H1 (cell line): ENCODE measurements around the gene ANKRD17. TPM values are rescaled to one million over a fixed set of nuclear protein-coding genes. Genes with fewer than 3 reads are reported as not detected.

Experiments used
- CTCF ChIA-PET: fragments of 300-600 bp; sonication (Branson Sonifier 250); formaldehyde crosslinking; loops from one replicate; lab custom pipeline; 2021; ENCODE audit not compliant: partially characterized antibody; lab: Charles Lee
- POLR2A ChIA-PET: fragments of 300-600 bp; sonication (Branson Sonifier 250); formaldehyde crosslinking; loops from one replicate; lab custom pipeline; 2021; ENCODE audit warnings: inconsistent platforms; ENCODE audit not compliant: partially characterized antibody; lab: Charles Lee
- DNase-seq, 2 experiments: peaks; one replicate each; pipeline versions ENCODE4 v3.0.0 to v3.0.0-alpha.2; 2010 to 2022; ENCODE audit warnings: low spot score in 2 of 2, low read depth in 1 of 2, mixed read lengths in 1 of 2
- FAIRE-seq: peaks from 2 replicates; lab custom pipeline; 2011; peaks lifted over from hg19 to GRCh38; lab: Jason Lieb, UNC
- H2AFZ ChIP-seq: 2 replicates; pipeline ENCODE4 v1.8.1; 2012; ENCODE audit warnings: low read length, inconsistent platforms
- H2AK5ac ChIP-seq: 2 replicates; pipeline ENCODE4 v1.6.1; 2013; ENCODE audit warnings: low read depth, low read length
- H2BK120ac ChIP-seq: replicated peaks from 2 replicates; pipeline ENCODE3; 2013; ENCODE audit warnings: low read depth, low read length, inconsistent platforms
- H2BK12ac ChIP-seq: 2 replicates; pipeline ENCODE4 v1.6.1; 2013; ENCODE audit warnings: low read depth, low read length
- H2BK15ac ChIP-seq: 2 replicates; pipeline ENCODE4 v1.6.1; 2013; ENCODE audit warnings: low read length
- H2BK20ac ChIP-seq: 2 replicates; pipeline ENCODE4 v1.6.1; 2013; ENCODE audit warnings: low read length
- H2BK5ac ChIP-seq: 2 replicates; pipeline ENCODE4 v1.6.1; 2013; ENCODE audit warnings: low read depth, low read length
- H3K14ac ChIP-seq: 2 replicates; pipeline ENCODE4 v1.6.1; 2013; ENCODE audit warnings: inconsistent platforms; ENCODE audit not compliant: insufficient read length
- H3K18ac ChIP-seq: 2 replicates; pipeline ENCODE4 v1.6.1; 2013; ENCODE audit warnings: low read length; ENCODE audit errors: extremely low read depth
- H3K23ac ChIP-seq: 2 replicates; pipeline ENCODE4 v1.6.1; 2013; ENCODE audit warnings: inconsistent platforms; ENCODE audit not compliant: insufficient read length
- H3K23me2 ChIP-seq: 2 replicates; pipeline ENCODE4 v1.6.1; 2013; ENCODE audit warnings: low read depth, low read length
- H3K27ac ChIP-seq: 2 replicates; pipeline ENCODE4 v1.6.1; 2011; ENCODE audit warnings: low read depth, low read length, inconsistent platforms
- H3K27me3 ChIP-seq, 4 experiments: replicated peaks in 1 of 4; 1 replicate in 1 of 4; 2 replicates in 3 of 4; pipeline versions ENCODE4 v1.6.1 to v1.8.1; 2011 to 2013; ENCODE audit warnings: low read length in 3 of 4, mild to moderate bottlenecking in 3 of 4, inconsistent platforms in 2 of 4, mixed read lengths in 2 of 4, moderate library complexity in 1 of 4; ENCODE audit not compliant: control insufficient read depth in 3 of 4, insufficient read depth in 3 of 4; ENCODE audit errors: extremely low read depth in 1 of 4
- H3K36me3 ChIP-seq, 4 experiments: 2 replicates each; pipeline versions ENCODE4 v1.6.1 to v1.8.1; 2011 to 2013; ENCODE audit warnings: mild to moderate bottlenecking in 4 of 4, low read length in 3 of 4, moderate library complexity in 2 of 4, control low read depth in 1 of 4, inconsistent platforms in 1 of 4; ENCODE audit not compliant: insufficient read depth in 4 of 4, control insufficient read depth in 2 of 4
- H3K4ac ChIP-seq: replicated peaks from 2 replicates; pipeline ENCODE3; 2013; ENCODE audit warnings: low read length, low read depth, mixed read lengths, inconsistent platforms; ENCODE audit not compliant: insufficient read length
- H3K4me1 ChIP-seq, 4 experiments: replicated peaks in 1 of 4; 1 replicate in 1 of 4; 2 replicates in 3 of 4; pipeline versions ENCODE4 v1.6.1 to v1.8.1; 2011 to 2013; ENCODE audit warnings: low read length in 3 of 4, inconsistent platforms in 2 of 4, mixed read lengths in 1 of 4; ENCODE audit not compliant: insufficient read depth in 4 of 4, control insufficient read depth in 3 of 4
- H3K4me2 ChIP-seq, 2 experiments: 2 replicates each; pipeline versions ENCODE4 v1.6.1 to v1.8.1; 2011 to 2013; ENCODE audit warnings: low read depth in 2 of 2, low read length in 2 of 2, control low read depth in 1 of 2, inconsistent platforms in 1 of 2, mild to moderate bottlenecking in 1 of 2; ENCODE audit not compliant: insufficient read depth in 1 of 2
- H3K4me3 ChIP-seq, 4 experiments: fragments of 200-600, 300-600 bp in 1 of 4; sonication (generic), shearing (Covaris generic), sonication (Bioruptor Twin) in 1 of 4; 2 replicates each; pipeline versions ENCODE4 v1.5.1 to v1.8.1; 2011 to 2016; ENCODE audit warnings: low read length in 4 of 4, low read depth in 3 of 4, control low read depth in 2 of 4, inconsistent platforms in 2 of 4, mild to moderate bottlenecking in 2 of 4, mixed read lengths in 1 of 4, moderate library complexity in 1 of 4; ENCODE audit not compliant: insufficient read depth in 2 of 4; ENCODE audit errors: extremely low read depth in 1 of 4
- H3K56ac ChIP-seq: replicated peaks from 2 replicates; pipeline ENCODE3; 2013; ENCODE audit warnings: low read depth, mild to moderate bottlenecking, mixed read lengths, low read length, inconsistent platforms; ENCODE audit not compliant: insufficient read length
- H3K79me1 ChIP-seq: 2 replicates; pipeline ENCODE4 v1.6.1; 2013; ENCODE audit warnings: low read depth, low read length, control low read depth
- H3K79me2 ChIP-seq, 2 experiments: 2 replicates each; pipeline versions ENCODE4 v1.6.1 to v1.8.1; 2012 to 2013; ENCODE audit warnings: low read length in 2 of 2, mild to moderate bottlenecking in 2 of 2, inconsistent platforms in 1 of 2; ENCODE audit not compliant: insufficient read depth in 2 of 2, control insufficient read depth in 1 of 2
- H3K9ac ChIP-seq, 4 experiments: replicated peaks in 1 of 4; 1 replicate in 1 of 4; 2 replicates in 3 of 4; pipeline versions ENCODE4 v1.6.1 to v1.8.1; 2011 to 2013; ENCODE audit warnings: low read depth in 3 of 4, low read length in 3 of 4, control low read depth in 2 of 4, mild to moderate bottlenecking in 2 of 4, moderate library complexity in 2 of 4, inconsistent platforms in 1 of 4; ENCODE audit errors: extremely low read depth in 1 of 4
- H3K9me3 ChIP-seq, 2 experiments: 2 replicates each; pipeline versions ENCODE4 v1.6.1 to v1.8.1; 2012 to 2013; ENCODE audit warnings: mild to moderate bottlenecking in 2 of 2, moderate library complexity in 2 of 2, control low read depth in 1 of 2, inconsistent platforms in 1 of 2, low read depth in 1 of 2, low read length in 1 of 2, mixed read lengths in 1 of 2; ENCODE audit not compliant: insufficient read depth in 2 of 2
- H4K20me1 ChIP-seq, 2 experiments: replicated peaks in 1 of 2; 2 replicates each; pipeline versions ENCODE3 to v1.8.1; 2011 to 2013; ENCODE audit warnings: inconsistent platforms in 2 of 2, low read length in 2 of 2, mild to moderate bottlenecking in 1 of 2; ENCODE audit not compliant: insufficient read depth in 2 of 2, control insufficient read depth in 1 of 2
- H4K5ac ChIP-seq: 2 replicates; pipeline ENCODE4 v1.6.1; 2013; ENCODE audit warnings: low read length, low read depth, mixed read lengths, inconsistent platforms; ENCODE audit not compliant: insufficient read length
- H4K8ac ChIP-seq: 2 replicates; pipeline ENCODE4 v1.8.0; 2013; ENCODE audit warnings: mild to moderate bottlenecking, moderate library complexity, low read length, inconsistent platforms; ENCODE audit not compliant: insufficient read depth; ENCODE audit errors: extremely low read depth
- H4K91ac ChIP-seq: replicated peaks from 2 replicates; pipeline ENCODE3; 2013; ENCODE audit warnings: low read length, mixed read lengths, inconsistent platforms; ENCODE audit not compliant: insufficient read length
- ASH2L ChIP-seq: fragments of 200-600, 300-600 bp; sonication (generic); IDR thresholded peaks from one replicate; pipeline ENCODE4 v1.7.1; 2017; ENCODE audit warnings: low read length
- CREB1 ChIP-seq: IDR thresholded peaks from 2 replicates; pipeline ENCODE4 v1.6.1; 2012; ENCODE audit warnings: inconsistent platforms
- HDAC6 ChIP-seq: IDR thresholded peaks from one replicate; pipeline ENCODE4 v1.7.1; 2012; ENCODE audit warnings: low read depth, mild to moderate bottlenecking, inconsistent platforms, low read length, moderate library complexity
- JUND ChIP-seq: IDR thresholded peaks from 2 replicates; pipeline ENCODE4 v1.6.1; 2011; ENCODE audit warnings: mild to moderate bottlenecking, improper control_type of control experiment, low read length
- PHF8 ChIP-seq: fragments of 200-600 bp; sonication (generic); conservative IDR thresholded peaks from 2 replicates; pipeline ENCODE4 v1.7.1; 2012; ENCODE audit warnings: low read depth, mild to moderate bottlenecking, inconsistent platforms, low read length, moderate library complexity
- RXRA ChIP-seq: IDR thresholded peaks from 2 replicates; pipeline ENCODE4 v1.6.1; 2011; ENCODE audit warnings: low read depth, mild to moderate bottlenecking, low read length, moderate library complexity; ENCODE audit not compliant: insufficient read depth
- TAF1 ChIP-seq: IDR thresholded peaks from 2 replicates; pipeline ENCODE4 v1.6.1; 2011; ENCODE audit warnings: mild to moderate bottlenecking, low read depth, low read length
- WGBS, 2 experiments: shearing (Covaris generic) in 1 of 2; methylation state at CpG; one replicate each; pipeline versions ENCODE4 v1.1.6 to v1.1.7; 2013 to 2015; ENCODE audit warnings: low lambda C conversion rate in 2 of 2, mixed read lengths in 2 of 2, inconsistent platforms in 1 of 2, low coverage in 1 of 2, missing lambda C conversion rate in 1 of 2; ENCODE audit not compliant: insufficient replicate concordance in 2 of 2, insufficient coverage in 1 of 2, insufficient read length in 1 of 2; ENCODE audit errors: extremely low coverage in 1 of 2, missing lambda C conversion rate in 1 of 2; 5-methylcytosine and 5-hydroxymethylcytosine counted together
- polyA plus RNA-seq, 7 experiments: library from polyadenylated mRNA; depleted of rRNA in 3 of 7; stranded (reverse) in 5 of 7; unstranded in 2 of 7; fragments of >200 nt in 5 of 7; fragments of 200-250 nt in 2 of 7; gene quantifications; 1 replicate in 5 of 7; 2 replicates in 1 of 7; 4 replicates in 1 of 7; pipeline versions ENCODE4 v1.2.1 to v1.2.3, GENCODE V29; 2011 to 2013; ENCODE audit warnings: missing spikeins in 2 of 7, mixed read lengths in 2 of 7
- total RNA-seq: library from RNA; stranded (reverse); fragmentation: NEBNext Ultra II Directional; extraction: Animal tissue kit (Norgen Biotek cat#: 25700); gene quantifications from 2 replicates; pipeline ENCODE4 v1.2.1, GENCODE V29; 2021

The ANKRD17 gene
- total and polyA plus RNA-seq, 2 of the 8 experiments (the other 6 are each of a cell fraction or from before 2014, with no cell fraction given), result 42.4 to 93.7 TPM

DNA sequence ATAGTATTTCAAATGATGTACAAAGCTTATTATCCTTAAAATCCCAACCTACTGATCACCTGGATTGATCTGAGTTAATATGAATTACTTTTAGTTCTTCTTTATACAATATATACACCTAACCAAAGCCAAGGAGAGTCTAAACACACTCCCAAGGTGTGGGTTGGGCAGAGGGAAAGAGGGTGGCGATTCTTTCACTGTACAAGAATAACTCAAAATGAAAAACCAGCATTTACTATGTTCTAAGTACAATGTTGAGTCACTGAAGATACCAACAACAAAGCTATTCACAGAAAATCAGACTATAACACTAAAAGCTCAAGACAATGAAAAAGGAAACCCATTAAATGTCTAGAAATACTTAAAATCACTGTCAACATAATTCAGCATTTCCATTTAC lies 46.6 kb downstream of the ANKRD17 start:
- Histone ChIP-seq H3K27me3 (peaks cover 0 to under 1% (median 0%) of the 10 kb centered on the region in 4 experiments; a peak in 1 of 7 replicates), H2AK5ac (no peak overlapping the region), H3K18ac (no peak overlapping the region), H4K5ac (no peak overlapping the region), H4K8ac (no peak overlapping the region), H3K14ac (no peak overlapping the region), H2BK5ac (no peak overlapping the region), H4K20me1 (peaks cover 2% of the 10 kb centered on the region in 2 experiments), H2AFZ (no peak overlapping the region), H3K23ac (no peak overlapping the region), H2BK12ac (no peak overlapping the region), H3K79me2 (peaks cover 0 to 93% of the 10 kb centered on the region in 2 experiments; a peak in 3 of 4 replicates), H2BK20ac (no peak overlapping the region), H3K23me2 (no peaks in the 10 kb centered on the region), H3K4me1 (no peaks in the 10 kb centered on the region), H3K27ac (no peak overlapping the region), H4K91ac (no peak overlapping the region), H3K9me3 (no peaks in the 10 kb centered on the region), H3K4me2 (no peak overlapping the region), H3K4ac (no peak overlapping the region), H3K79me1 (no peaks in the 10 kb centered on the region), H3K56ac (no peak overlapping the region), H2BK15ac (no peak overlapping the region), H3K4me3 (no peak overlapping the region), H2BK120ac (no peak overlapping the region), H3K36me3 (peaks cover 0 to 3% (median under 1%) of the 10 kb centered on the region in 4 experiments; a peak in 2 of 8 replicates), H3K9ac (no peak overlapping the region)
- ChIA-PET POLR2A (interaction anchor here (1.3 kb wide), 1 partner anchor 12 kb away, joined by 3 read pairs; no protein-coding TSS in a partner anchor), CTCF (interaction anchor here (1.6 kb wide), 1 partner anchor 84 kb away, joined by 4 read pairs; no protein-coding TSS in a partner anchor)
- no peak for TF ChIP-seq RXRA
- no peak for TF ChIP-seq TAF1
- no peak for TF ChIP-seq HDAC6
- TF ChIP-seq ASH2L, result no peak
- no peak for TF ChIP-seq CREB1
- TF ChIP-seq JUND, result no peak
- TF ChIP-seq PHF8, result no peak
- no peak for DNase-seq
- WGBS, 2 experiments, result 69% methylated on average over 1 of the region's 1 CpG; no CpG with 5 or more reads in 1 of the 2 experiments
- FAIRE-seq, result no peak
